Loucy (cell line): Measurements from ENCODE around the gene BEGAIN.

Source experiments
- H2AFZ ChIP-seq: fragments of 200-600 bp; sonication (generic); 2 replicates; pipeline ENCODE4 v1.6.0; 2016; ENCODE audit warnings: antibody characterized with exemption, mild to moderate bottlenecking, low read length, moderate library complexity
- H3F3A ChIP-seq: fragments of 200-600 bp; 2 replicates; pipeline ENCODE4 v1.6.0; 2016; ENCODE audit warnings: antibody characterized with exemption, low read depth, mild to moderate bottlenecking
- H3K27me3 ChIP-seq: fragments of 200-600 bp; sonication (generic); 2 replicates; pipeline ENCODE4 v1.6.1; 2014; ENCODE audit warnings: low read length, mild to moderate bottlenecking; ENCODE audit not compliant: insufficient read depth, poor library complexity, severe bottlenecking
- H3K36me3 ChIP-seq: fragments of 200-600 bp; sonication (generic); 2 replicates; pipeline ENCODE4 v1.6.1; 2016; ENCODE audit warnings: low read length; ENCODE audit not compliant: insufficient read depth
- H3K4me1 ChIP-seq: fragments of 200-600 bp; sonication (generic); 2 replicates; pipeline ENCODE4 v1.5.1; 2014; ENCODE audit warnings: low read length, mild to moderate bottlenecking; ENCODE audit not compliant: insufficient read depth, poor library complexity, severe bottlenecking
- H3K4me2 ChIP-seq: fragments of 200-600 bp; sonication (generic); 2 replicates; pipeline ENCODE4 v1.6.0; 2014; ENCODE audit warnings: antibody characterized with exemption, low read length, low read depth, mild to moderate bottlenecking; ENCODE audit not compliant: poor library complexity, severe bottlenecking
- H3K4me3 ChIP-seq: fragments of 200-600 bp; sonication (generic); 2 replicates; pipeline ENCODE4 v1.5.1; 2014; ENCODE audit warnings: low read length, mild to moderate bottlenecking, mixed read lengths; ENCODE audit not compliant: poor library complexity, severe bottlenecking
- H3K79me2 ChIP-seq: fragments of 200-600 bp; sonication (generic); 2 replicates; pipeline ENCODE4 v1.6.1; 2014; ENCODE audit warnings: low read length; ENCODE audit not compliant: insufficient read depth
- H3K9ac ChIP-seq: fragments of 200-600 bp; sonication (generic); 2 replicates; pipeline ENCODE4 v1.6.0; 2014; ENCODE audit warnings: mild to moderate bottlenecking, low read depth, low read length, moderate library complexity; ENCODE audit not compliant: poor library complexity, severe bottlenecking
- H3K9me2 ChIP-seq: fragments of 200-600 bp; sonication (generic); replicated peaks from 2 replicates; pipeline ENCODE4 v1.6.1; 2016; ENCODE audit warnings: low read depth, low read length, mixed read lengths
- H3K9me3 ChIP-seq: fragments of 200-600 bp; sonication (generic); 2 replicates; pipeline ENCODE4 v1.6.1; 2014; ENCODE audit warnings: mild to moderate bottlenecking, antibody characterized with exemption, low read length, low read depth; ENCODE audit not compliant: insufficient read depth
- H4K20me1 ChIP-seq: fragments of 200-600 bp; sonication (generic); 2 replicates; pipeline ENCODE4 v1.6.0; 2014; ENCODE audit warnings: antibody characterized with exemption, low read length, mild to moderate bottlenecking; ENCODE audit not compliant: insufficient read depth, poor library complexity, severe bottlenecking
- EZH2phosphoT487 ChIP-seq: fragments of 200-600 bp; IDR thresholded peaks from 2 replicates; pipeline ENCODE4 v1.6.1; 2018; ENCODE audit warnings: antibody characterized with exemption, mild to moderate bottlenecking, moderate library complexity, borderline replicate concordance
- TF ChIP-seq, protein P1 (sequence below): fragments of 200-600 bp; sonication (generic); conservative IDR thresholded peaks from 2 replicates; pipeline ENCODE4 v1.5.1; 2014; ENCODE audit warnings: mild to moderate bottlenecking, antibody characterized with exemption, low read length

Gene BEGAIN

DNA sequence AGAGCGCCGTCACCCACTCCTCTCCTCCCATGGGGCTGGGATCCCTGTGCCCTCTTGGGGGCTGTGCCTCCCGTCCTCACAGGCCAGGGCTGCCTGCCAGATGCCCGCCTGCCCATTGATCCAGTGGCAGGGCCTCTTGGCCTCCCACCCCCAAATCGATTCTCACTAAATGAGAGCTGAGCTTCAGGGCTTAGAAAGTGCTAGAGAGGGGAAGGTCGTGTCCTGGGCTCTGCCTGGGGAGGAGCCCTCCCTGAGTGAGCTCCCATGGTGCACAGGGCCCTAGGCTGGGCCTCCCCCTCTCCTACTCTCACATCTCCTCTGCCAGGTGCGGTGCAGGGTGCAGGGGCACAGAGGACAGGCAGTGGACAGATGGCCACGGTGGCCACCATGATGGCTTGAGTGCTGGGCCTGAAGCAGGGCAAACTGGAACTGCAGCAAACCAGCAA, 9.2 kb downstream of the BEGAIN start:
- Histone ChIP-seq H3K9me3 (no peaks in the 10 kb centered on the region), H3K4me2 (no peak overlapping the region), H3K79me2 (peaks cover 17% of the 10 kb centered on the region), H4K20me1 (no peaks in the 10 kb centered on the region), H2AFZ (no peak overlapping the region), H3K9me2 (no peaks in the 10 kb centered on the region), H3K9ac (no peak overlapping the region), H3K4me3 (no peak overlapping the region), H3K27me3 (no peaks in the 10 kb centered on the region), H3K4me1 (peaks cover 23% of the 10 kb centered on the region), H3K36me3 (no peaks in the 10 kb centered on the region), H3F3A (no peaks in the 10 kb centered on the region; the same call in 1 of the 2 replicates)
- TF ChIP-seq, protein P1, sequence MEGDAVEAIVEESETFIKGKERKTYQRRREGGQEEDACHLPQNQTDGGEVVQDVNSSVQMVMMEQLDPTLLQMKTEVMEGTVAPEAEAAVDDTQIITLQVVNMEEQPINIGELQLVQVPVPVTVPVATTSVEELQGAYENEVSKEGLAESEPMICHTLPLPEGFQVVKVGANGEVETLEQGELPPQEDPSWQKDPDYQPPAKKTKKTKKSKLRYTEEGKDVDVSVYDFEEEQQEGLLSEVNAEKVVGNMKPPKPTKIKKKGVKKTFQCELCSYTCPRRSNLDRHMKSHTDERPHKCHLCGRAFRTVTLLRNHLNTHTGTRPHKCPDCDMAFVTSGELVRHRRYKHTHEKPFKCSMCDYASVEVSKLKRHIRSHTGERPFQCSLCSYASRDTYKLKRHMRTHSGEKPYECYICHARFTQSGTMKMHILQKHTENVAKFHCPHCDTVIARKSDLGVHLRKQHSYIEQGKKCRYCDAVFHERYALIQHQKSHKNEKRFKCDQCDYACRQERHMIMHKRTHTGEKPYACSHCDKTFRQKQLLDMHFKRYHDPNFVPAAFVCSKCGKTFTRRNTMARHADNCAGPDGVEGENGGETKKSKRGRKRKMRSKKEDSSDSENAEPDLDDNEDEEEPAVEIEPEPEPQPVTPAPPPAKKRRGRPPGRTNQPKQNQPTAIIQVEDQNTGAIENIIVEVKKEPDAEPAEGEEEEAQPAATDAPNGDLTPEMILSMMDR, result no peak

DNA sequence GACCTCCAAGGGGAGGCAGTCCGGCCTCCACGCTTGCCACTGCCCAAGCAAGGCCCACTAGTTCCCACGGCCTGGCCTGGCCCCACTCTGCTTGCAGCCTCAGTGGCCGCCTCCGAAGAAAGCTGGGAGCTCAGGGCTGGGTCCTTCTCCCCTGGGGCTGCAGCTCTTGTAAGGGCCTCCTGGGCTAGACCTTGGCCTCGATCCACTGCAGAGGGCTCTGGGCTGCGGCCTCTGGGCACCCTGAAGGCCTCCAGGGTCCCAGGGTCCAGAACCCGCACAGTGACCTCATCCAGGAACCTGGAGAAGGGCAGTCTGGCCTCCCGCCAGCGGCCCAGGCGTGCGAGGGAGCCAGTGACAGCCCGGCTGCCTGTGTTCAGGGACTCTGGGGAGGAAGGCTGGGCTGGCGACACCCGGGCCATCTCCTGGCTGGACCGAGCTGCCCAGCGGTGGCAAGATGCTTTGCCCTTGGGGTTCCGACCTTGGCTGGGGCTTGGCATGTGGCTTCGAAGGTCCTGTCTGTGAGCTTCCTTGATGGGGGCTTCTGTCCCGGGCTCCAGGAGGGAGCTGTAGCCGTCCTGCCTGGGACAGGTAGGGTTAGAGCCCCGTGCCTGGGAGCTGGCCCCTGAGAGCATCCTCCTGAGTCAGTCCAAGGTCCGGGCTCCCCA, 9.8 kb downstream of the BEGAIN start:
- no peak overlapping the region for H3K4me3 ChIP-seq
- no peak for TF ChIP-seq EZH2phosphoT487
- TF ChIP-seq, protein P1, result no peak
- H3K79me2 ChIP-seq, result peaks cover 17% of the 10 kb centered on the region
- no peaks in the 10 kb centered on the region for H3K9me2 ChIP-seq
- H4K20me1 ChIP-seq, result no peaks in the 10 kb centered on the region
- H3K27me3 ChIP-seq, result no peaks in the 10 kb centered on the region
- H3K36me3 ChIP-seq, result no peaks in the 10 kb centered on the region
- no peaks in the 10 kb centered on the region for H3K9me3 ChIP-seq
- peaks cover 28% of the 10 kb centered on the region for H3K4me1 ChIP-seq
- H2AFZ ChIP-seq, result no peak overlapping the region
- H3K4me2 ChIP-seq, result no peak overlapping the region
- H3K9ac ChIP-seq, result no peak overlapping the region
- H3F3A ChIP-seq, result no peaks in the 10 kb centered on the region; the same call in 1 of the 2 replicates

DNA sequence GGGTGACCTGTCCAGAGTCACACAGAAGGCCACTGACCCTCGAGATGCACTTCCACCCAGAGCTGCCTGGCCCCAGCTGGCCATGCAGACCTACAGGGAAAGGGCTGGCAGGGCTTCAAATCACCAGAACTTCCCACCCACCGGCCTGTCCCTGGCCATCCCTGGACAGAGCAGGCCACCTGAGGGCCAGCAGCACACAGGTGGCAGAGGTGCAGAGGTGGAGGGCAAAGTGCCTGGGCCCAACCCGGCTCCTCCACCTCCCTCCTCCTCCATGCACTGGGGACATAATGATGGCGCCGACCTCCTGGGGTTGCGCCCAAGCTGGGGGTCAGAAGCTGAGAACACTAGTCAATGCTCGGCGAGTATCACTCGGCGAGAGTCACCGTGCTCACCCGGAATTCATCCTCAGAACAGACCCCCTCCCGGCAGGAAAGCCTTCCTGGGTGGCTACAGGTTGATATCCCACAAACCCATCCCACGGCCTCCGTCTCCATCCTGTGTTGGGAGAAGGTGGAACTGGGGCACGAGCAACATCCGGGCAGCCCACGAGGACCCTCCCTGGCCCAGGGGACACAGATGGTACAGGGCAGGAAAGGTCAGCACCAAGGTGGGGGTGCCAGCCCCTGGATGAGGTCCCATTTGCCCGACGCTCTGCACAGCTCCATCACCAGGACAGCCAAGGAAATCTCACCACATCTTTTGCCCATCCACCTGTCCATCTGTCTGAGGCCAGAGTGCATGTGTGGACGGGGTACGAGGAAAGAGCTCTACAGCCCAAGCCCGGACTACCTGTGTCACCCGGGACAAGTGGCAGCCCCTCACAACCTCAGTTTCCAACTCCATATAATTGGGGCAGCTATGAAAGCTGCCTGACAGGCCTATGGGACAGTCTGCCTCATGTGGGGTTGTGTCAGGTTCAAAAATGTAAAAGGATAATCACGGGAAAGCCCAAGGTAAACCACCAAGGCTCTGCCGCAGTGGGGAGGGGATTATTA, 10.8 kb downstream of the BEGAIN start:
- H4K20me1 ChIP-seq, result no peaks in the 10 kb centered on the region
- TF ChIP-seq EZH2phosphoT487, result no peak
- TF ChIP-seq, protein P1, result no peak
- H3K27me3 ChIP-seq, result no peaks in the 10 kb centered on the region
- H3K79me2 ChIP-seq, result peaks cover 17% of the 10 kb centered on the region
- no peaks in the 10 kb centered on the region for H3K9me3 ChIP-seq
- H3K36me3 ChIP-seq, result no peaks in the 10 kb centered on the region
- no peak overlapping the region for H2AFZ ChIP-seq
- no peaks in the 10 kb centered on the region; the same call in 1 of the 2 replicates for H3F3A ChIP-seq
- peaks cover 36% of the 10 kb centered on the region for H3K4me1 ChIP-seq
- H3K9me2 ChIP-seq, result no peaks in the 10 kb centered on the region
- H3K9ac ChIP-seq, result no peak overlapping the region
- H3K4me2 ChIP-seq, result no peak overlapping the region
- no peak overlapping the region for H3K4me3 ChIP-seq
